Left colon (tissue), 2 donors: ENCODE data around the gene RCVRN. TPM values are rescaled to one million over a fixed set of nuclear protein-coding genes. Genes with fewer than 3 reads are reported as not detected.
"Not testable (repeated sequence)": the region's sequence is repeated elsewhere in the genome, so short reads cannot be mapped to it uniquely, and the experiment has no call there.

Experiments used
- ATAC-seq: fragments of 200-7000 bp; cut with Tn5 transposase; one replicate; pipeline ENCODE4 v1.9.1; 2020; ENCODE audit warnings: mild to moderate bottlenecking, moderate library complexity
- DNase-seq, 2 donors: peaks; one replicate each; pipeline ENCODE4 v3.0.0-alpha.2; 2020
- intact Hi-C, 2 donors: fragments of 100-400 bp; cut with DNase I in 1 of 2; cut with micrococcal nuclease in 1 of 2; formaldehyde crosslinking; loops; one replicate each; pipeline versions ENCODE4 v1.11.2 to v1.14.0; 2022; cut with DNase I, micrococcal nuclease
- total RNA-seq, 2 donors: library from RNA; stranded (reverse); fragmentation: NEBNext Ultra II Directional; extraction: Animal tissue kit (Norgen Biotek cat#: 25700); gene quantifications; one replicate each; pipeline ENCODE4 v1.2.1, GENCODE V29; 2021
- donor health status: DM: no; HTN: no; CAD: no.
- donor health status: DM: yes; HTN: yes; CAD: no.

The RCVRN gene
- total RNA-seq, 2 donors from 2014 or later: 0.28 TPM; not detected in 1

- DNase-seq (no peak), ATAC-seq (no peak)
- intact Hi-C loops: loop anchor here in 1 of 2 donors (10.0 kb wide), 1 partner anchor 689 kb away; no protein-coding TSS in a partner anchor
Observed at GRCh38 chr17:9925457-9925856, 20.4 kb upstream of the RCVRN start.

GRCh38 chr17:9924735-9925191 is 19.7 kb upstream of the RCVRN start:
- intact Hi-C loops: loop anchor here in 1 of 2 donors (10.0 kb wide), 1 partner anchor 690 kb away; no protein-coding TSS in a partner anchor
- ATAC-seq: peak; percentile 78
- DNase-seq: no peak

GRCh38 chr17:9922012-9922848 is 17.2 kb upstream of the RCVRN start:
- ATAC-seq (no peak), DNase-seq (no peak)
- intact Hi-C loops: loop anchor here in 1 of 2 donors (10.0 kb wide), 1 partner anchor 693 kb away; no protein-coding TSS in a partner anchor

GRCh38 chr17:9921216-9921615 is 16.1 kb upstream of the RCVRN start:
- not testable (repeated sequence) for ATAC-seq, DNase-seq
- intact Hi-C loops: loop anchor here in 1 of 2 donors (10.0 kb wide), 1 partner anchor 694 kb away; no protein-coding TSS in a partner anchor

GRCh38 chr17:9918804-9919352 is 13.8 kb upstream of the RCVRN start:
- DNase-seq (no peak), ATAC-seq (no peak)
- intact Hi-C loops: no loop called here

- DNase-seq (no peak), ATAC-seq (no peak)
- intact Hi-C loops: no loop called here
Observed at GRCh38 chr17:9918352-9918751, 13.3 kb upstream of the RCVRN start.

- ATAC-seq (no peak), DNase-seq (no peak)
- intact Hi-C loops: no loop called here
Observed at GRCh38 chr17:9917801-9918200, 12.7 kb upstream of the RCVRN start.

- intact Hi-C loops: no loop called here
Observed at GRCh38 chr17:9917131-9917530, 12.1 kb upstream of the RCVRN start.

GRCh38 chr17:9916108-9916507 is 11.0 kb upstream of the RCVRN start:
- intact Hi-C loops: no loop called here
- ATAC-seq: no peak

More at GRCh38 chr17:9917131-9917530, 12.1 kb upstream of the RCVRN start:
- ATAC-seq (no peak), DNase-seq (no peak)

GRCh38 chr17:9913476-9913875 is 8.4 kb upstream of the RCVRN start:
- DNase-seq: no peak
- no peak for ATAC-seq
- intact Hi-C loops: no loop called here

More at GRCh38 chr17:9916108-9916507, 11.0 kb upstream of the RCVRN start:
- no peak for DNase-seq

- DNase-seq (no peak), ATAC-seq (no peak)
- intact Hi-C loops: no loop called here
Observed at GRCh38 chr17:9912121-9913099, 7.3 kb upstream of the RCVRN start.

GRCh38 chr17:9911089-9911488 is 6.0 kb upstream of the RCVRN start:
- ATAC-seq: no peak
- intact Hi-C loops: no loop called here
- DNase-seq: no peak

- DNase-seq: no peak
- no peak for ATAC-seq
- intact Hi-C loops: no loop called here
Observed at GRCh38 chr17:9908649-9909042, 3.6 kb upstream of the RCVRN start.

- intact Hi-C loops: no loop called here
- ATAC-seq: no peak
- no peak for DNase-seq
Observed at GRCh38 chr17:9907883-9908648, 3.0 kb upstream of the RCVRN start.

GRCh38 chr17:9907131-9907530 is 2.1 kb upstream of the RCVRN start:
- DNase-seq (no peak), ATAC-seq (no peak)
- intact Hi-C loops: no loop called here

GRCh38 chr17:9906616-9907015 is 1.5 kb upstream of the RCVRN start:
- no peak for ATAC-seq
- intact Hi-C loops: no loop called here
- DNase-seq: no peak

GRCh38 chr17:9905902-9906301 is 831 bp upstream of the RCVRN start:
- ATAC-seq: no peak
- intact Hi-C loops: no loop called here

More at GRCh38 chr17:9905902-9906301, 831 bp upstream of the RCVRN start:
- peak in 1 of 2 donors; percentile 24 for DNase-seq
